GM10847 (cell line): ENCODE measurements around the gene BICRA.

Source experiments
- POLR2A ChIP-seq: IDR thresholded peaks from 2 replicates; pipeline ENCODE4 v1.6.1; 2011; ENCODE audit not compliant: insufficient read length; ENCODE audit errors: extremely low read depth

Gene BICRA

GRCh38 chr19:47608969-47609905, at the start of gene BICRA:
BICRA (plus strand) TSS chr19:47609134; CDS start chr19:47673575, 64,441 bp downstream.
- peak; percentile 20 for TF ChIP-seq POLR2A

- TF ChIP-seq POLR2A = no peak
Observed at GRCh38 chr19:47560999-47561398, 47.9 kb upstream of the BICRA start.

- TF ChIP-seq POLR2A = no peak
Observed at GRCh38 chr19:47561440-47562057, 47.4 kb upstream of the BICRA start.

GRCh38 chr19:47564081-47564480, 44.9 kb upstream of the BICRA start:
- no peak for TF ChIP-seq POLR2A

GRCh38 chr19:47569331-47569730, 39.6 kb upstream of the BICRA start:
- no peak for TF ChIP-seq POLR2A

- no peak for TF ChIP-seq POLR2A
Observed at GRCh38 chr19:47572635-47573034, 36.3 kb upstream of the BICRA start.

GRCh38 chr19:47573071-47574026, 35.6 kb upstream of the BICRA start, which contains the start of gene ZNF541:
ZNF541 (minus strand) TSS chr19:47573148; CDS start chr19:47555856, 17,292 bp downstream.
- TF ChIP-seq POLR2A = no peak

- TF ChIP-seq POLR2A = no peak
Observed at GRCh38 chr19:47580397-47580796, 28.5 kb upstream of the BICRA start.

GRCh38 chr19:47581605-47582319, 27.2 kb upstream of the BICRA start:
- TF ChIP-seq POLR2A = no peak

- no peak for TF ChIP-seq POLR2A
Observed at GRCh38 chr19:47582320-47582909, 26.5 kb upstream of the BICRA start.

- no peak for TF ChIP-seq POLR2A
Observed at GRCh38 chr19:47587295-47587694, 21.6 kb upstream of the BICRA start.

GRCh38 chr19:47589824-47590223, 19.1 kb upstream of the BICRA start:
- TF ChIP-seq POLR2A = no peak

GRCh38 chr19:47593860-47594259, 15.1 kb upstream of the BICRA start:
- TF ChIP-seq POLR2A = no peak

GRCh38 chr19:47595944-47596343, 13.0 kb upstream of the BICRA start:
- no peak for TF ChIP-seq POLR2A
